HG03565 (cell line): Measurements from ENCODE around the gene TBXAS1.

Experiments used
- ATAC-seq: cut with Tn5 transposase; IDR thresholded peaks from one replicate; pipeline ENCODE4 v1.9.1; 2021; ENCODE audit warnings: mild to moderate bottlenecking, moderate library complexity; ENCODE audit not compliant: unreplicated experiment

Gene TBXAS1

GRCh38 chr7:139974179-139974811 lies 145.2 kb downstream of the TBXAS1 start:
- ATAC-seq, result no peak

DNA sequence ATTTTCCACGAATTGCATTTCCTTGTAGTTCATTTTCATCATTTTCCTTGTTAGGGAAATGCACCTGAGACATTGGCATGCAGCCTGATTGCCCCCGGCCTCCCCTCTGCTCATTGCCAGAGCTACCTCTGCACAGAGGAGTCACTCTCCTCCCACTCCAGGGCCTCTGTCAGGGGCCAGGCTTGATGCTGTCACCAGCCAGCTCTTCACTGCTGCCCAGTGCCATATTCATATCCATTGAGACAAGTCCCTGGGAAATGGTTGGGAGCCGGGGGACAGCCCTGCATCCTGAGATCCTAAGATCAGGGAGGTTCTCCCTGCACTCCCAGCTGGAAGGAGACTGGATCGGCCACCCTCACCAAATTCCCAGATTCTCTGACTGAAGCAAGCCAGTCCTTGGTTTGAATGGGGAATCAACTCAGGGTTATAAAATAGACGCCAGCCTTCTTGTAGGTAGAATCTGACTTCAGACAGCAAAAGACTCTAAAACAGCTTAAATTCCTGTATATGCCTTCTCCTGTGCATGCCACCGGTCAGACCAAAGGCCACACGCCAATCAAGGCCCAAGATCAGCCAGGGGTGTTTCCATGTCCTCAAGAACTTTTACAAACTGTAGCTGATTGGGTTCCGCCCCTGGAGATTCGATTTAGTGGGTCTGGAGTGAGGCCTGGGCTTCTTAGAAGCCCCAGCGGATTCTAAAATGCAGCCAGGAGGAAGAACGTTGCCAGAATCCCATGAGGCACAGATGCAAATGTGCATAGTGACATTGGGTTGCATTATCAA lies 147.2 kb downstream of the TBXAS1 start:
- ATAC-seq, result no peak

- no peak for ATAC-seq
Observed at GRCh38 chr7:139976838-139977656, 148.0 kb downstream of the TBXAS1 start.

DNA sequence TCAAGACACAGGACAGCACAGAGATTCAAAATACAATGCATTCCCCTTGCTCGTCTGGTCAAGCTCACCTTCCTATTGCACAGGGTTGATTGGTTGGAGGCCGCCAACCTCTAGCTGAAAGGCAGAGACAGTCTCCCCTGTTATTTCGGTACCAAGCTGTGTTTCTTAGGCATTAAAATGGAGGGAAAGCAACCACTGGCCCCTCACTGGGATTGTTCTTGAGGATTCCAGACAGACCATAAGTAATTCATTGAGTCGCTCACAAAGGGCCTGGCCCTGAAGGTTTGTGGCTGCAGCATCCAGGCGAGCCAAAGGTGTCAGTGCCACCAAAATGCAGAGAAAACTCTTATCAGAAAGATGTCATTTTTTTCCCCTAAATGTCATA lies 152.4 kb downstream of the TBXAS1 start:
- no peak for ATAC-seq

GRCh38 chr7:139982927-139983920 lies 154.2 kb downstream of the TBXAS1 start:
- no peak for ATAC-seq

DNA sequence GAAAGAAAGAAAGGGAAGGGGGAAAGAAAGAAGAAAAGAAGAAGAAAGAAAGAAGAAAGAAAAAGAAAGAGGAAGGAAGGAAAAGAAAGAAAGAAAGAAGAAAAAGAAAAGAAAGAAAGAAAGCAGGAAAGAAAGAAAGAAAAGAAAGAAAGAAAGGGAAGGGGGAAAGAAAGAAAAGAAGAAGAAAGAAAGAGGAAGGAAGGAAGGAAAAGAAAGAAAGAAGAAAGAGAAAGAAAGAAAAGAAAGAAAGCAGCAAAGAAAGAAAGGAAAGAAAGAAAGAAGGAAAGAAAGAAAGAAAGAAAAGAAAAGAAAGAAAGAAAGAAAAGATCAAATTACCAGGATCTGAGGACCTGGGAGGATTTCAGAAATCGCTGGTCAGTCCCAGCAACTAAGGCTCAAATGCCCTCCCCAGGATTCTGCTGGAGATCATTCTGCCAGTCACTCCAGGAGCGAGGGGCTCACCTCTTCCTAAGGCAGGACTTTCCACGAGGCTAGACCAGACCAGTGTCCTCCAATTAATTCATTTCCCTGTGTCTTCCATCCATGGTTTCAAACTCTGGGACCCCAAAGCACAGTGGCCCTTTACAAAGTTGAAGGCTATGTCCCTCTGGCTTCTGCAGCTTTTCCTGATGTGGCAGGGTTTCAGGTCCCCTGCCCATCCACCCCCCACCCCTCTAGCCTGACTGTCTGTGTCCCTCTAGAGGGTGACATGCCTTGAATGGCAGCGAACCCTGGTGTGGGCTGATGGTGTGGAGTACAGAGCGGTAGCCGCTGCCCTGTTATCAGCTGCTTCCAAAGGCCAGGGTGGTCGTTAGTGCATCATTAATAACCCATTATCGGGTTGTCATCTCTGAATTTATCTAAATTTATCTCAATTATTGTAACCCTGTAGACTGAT lies 155.8 kb downstream of the TBXAS1 start:
- ATAC-seq, result no peak

- no peak for ATAC-seq
Observed at GRCh38 chr7:139985811-139986210, 156.7 kb downstream of the TBXAS1 start.

GRCh38 chr7:139987691-139988516 lies 158.8 kb downstream of the TBXAS1 start:
- ATAC-seq, result no peak

DNA sequence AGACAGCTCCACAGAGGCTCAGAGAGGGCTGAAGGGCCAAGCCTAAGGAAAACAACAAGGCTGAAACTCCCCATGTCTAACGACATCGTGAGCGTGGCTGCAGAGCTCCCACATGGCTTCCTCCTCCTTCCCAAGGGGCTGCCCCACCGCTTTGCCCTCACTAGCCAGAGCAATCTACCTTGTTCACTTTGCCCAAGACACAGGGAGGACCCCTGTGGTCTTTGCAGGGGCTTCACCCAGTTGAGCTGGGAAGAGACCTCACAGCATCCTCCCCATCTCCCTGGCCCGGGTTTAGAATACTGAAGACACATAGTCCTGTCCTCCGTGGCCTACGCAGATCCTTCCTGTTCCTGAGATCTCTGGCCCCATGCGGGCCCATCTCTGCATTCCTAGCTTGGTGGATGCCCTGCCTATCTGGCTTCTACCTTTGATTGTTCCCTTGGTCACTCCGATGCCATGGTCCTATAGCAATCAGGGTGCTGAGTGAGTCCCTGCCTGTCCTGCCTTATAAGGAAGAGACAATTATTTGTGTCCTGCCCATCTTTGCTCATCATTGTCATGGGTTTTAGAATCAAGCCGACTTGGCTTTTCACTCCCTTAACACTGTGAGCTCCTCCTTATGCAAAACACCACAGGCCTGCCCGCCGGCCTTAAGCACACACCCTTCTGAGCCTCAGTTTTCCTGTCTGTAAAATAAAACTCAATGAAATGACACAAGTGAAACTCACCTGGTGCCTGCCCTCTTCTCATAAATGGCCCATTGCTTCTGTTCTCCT lies 160.5 kb downstream of the TBXAS1 start:
- ATAC-seq, result no peak

DNA sequence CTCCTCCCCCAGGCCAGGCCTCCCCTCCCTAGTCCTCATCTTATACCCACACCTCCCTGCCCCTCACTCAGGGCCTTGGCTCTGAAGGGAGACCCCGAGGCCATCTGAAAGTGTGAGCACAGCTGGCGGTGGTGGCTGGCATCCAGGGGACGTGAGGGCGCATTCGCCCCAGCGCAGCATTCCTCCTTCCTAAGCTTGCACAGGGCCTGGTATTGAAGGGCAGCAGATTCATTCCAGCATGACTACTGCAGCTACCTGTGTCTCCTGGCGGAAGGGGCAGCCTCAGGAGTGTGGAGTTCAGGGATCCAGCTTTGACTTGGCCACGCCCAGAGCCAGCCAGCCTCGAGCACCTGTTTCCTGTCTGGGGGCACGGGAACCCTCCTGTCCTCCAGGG lies 161.1 kb downstream of the TBXAS1 start:
- ATAC-seq, result no peak

- no peak for ATAC-seq
Observed at GRCh38 chr7:139990571-139991268, 161.7 kb downstream of the TBXAS1 start.

DNA sequence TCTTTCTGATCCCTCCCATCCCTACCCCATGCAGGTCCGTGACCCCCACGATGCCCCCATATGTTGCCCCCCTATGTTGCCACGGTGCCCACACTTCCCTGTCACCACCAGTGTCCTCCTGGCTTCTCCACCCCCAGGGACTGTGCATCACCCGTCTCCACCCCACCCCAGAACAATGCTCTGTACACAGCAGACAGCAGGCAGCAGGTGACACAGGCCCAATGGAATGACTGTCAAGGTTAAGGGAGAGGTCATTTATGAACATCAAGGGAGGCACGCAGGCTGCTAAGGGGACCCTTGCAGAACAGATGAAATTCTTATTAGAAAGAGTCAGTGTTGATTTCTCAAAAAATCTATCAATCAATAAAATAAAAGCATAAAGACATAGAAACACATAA lies 162.2 kb downstream of the TBXAS1 start:
- no peak for ATAC-seq

DNA sequence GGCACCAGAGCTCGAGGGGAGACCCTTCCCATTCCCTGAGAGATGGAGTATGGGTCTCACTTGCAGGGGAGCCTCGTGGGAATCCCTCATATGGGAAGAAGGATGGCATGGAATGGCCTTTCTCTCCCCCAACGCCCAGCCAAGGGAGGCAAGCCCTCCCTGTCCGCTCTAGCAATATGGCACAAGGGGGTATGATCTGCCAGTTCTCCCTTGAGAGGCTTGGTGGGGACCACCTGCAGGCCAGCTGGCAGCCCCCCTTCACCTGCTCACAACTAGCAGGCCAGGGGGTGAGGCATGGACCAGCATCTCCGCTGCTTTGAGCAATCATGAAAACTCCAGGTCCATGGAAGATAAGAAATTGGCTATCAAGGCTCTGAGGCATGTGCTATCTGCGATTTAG lies 162.8 kb downstream of the TBXAS1 start:
- ATAC-seq, result no peak

GRCh38 chr7:139992353-139993044 lies 163.4 kb downstream of the TBXAS1 start:
- no peak for ATAC-seq

DNA sequence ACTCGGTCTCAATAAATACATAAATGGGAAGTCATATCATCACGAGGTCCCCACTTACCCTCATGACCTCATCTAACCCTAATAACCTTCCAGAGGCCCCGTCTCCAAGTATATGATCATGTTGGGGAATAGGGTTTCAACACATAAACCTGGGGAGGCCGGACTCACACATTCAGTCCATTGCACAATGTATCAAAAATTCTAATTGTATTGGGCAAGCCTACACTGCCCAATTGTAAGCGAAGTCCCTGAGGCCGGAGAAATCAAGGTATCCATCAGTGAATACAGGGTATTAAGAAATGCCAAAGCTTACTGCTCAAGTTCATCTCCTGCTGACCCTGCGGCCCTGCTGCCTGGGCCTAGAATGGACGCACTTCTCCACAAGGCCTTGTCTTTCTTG lies 164.1 kb downstream of the TBXAS1 start:
- ATAC-seq, result no peak

DNA sequence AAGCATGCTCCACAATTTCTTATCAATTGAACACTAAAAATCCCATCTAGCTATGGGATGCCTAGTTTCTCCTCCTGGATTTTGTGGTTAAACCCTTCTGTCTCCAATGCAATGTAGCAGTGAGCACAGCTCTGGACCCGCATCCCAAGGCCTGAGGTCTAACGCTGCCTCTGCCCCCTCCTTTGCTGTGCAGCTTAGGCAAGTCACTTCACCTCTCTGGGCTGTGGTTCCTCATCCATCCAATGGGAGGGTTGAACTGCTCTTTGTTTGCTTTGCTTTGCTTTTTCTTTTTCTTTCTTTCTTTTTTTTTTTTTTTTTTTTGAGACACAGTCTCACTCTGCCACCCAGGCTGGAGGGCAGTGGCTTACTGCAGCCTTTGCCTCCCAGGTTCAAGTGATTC lies 164.5 kb downstream of the TBXAS1 start:
- ATAC-seq, result no peak

DNA sequence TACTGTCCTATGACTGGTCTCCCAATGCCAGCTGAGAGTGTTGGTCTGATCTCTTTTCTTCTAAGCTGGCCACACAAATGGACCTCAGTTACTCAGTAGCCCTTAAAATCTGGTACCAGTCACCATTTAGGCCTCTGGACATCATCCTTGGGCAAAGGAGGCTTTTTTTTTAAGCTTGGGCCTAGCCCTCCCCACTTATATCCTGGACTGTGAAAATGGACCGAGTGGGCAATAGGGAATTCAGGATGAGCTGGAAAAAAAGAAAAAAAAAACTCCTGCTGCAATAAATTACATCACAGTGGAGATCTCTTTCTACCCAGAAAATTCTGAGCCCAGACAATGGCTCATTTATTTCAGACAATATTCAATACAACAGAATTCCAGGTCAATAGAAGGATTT lies 165.3 kb downstream of the TBXAS1 start:
- no peak for ATAC-seq
